HepG2 (cell line): ENCODE results near the gene RHEBL1. TPM values are rescaled to one million over a fixed set of nuclear protein-coding genes. Genes with fewer than 3 reads are reported as not detected.

Source experiments
- ZNF17 ChIP-seq: sonication (generic); formaldehyde crosslinking; IDR thresholded peaks from 2 replicates; pipeline ENCODE4 v1.5.0; 2020; ENCODE audit warnings: mild to moderate bottlenecking, missing genetic modification reagents
- ZNF781 ChIP-seq: sonication (generic); formaldehyde crosslinking; IDR thresholded peaks from 2 replicates; pipeline ENCODE4 v1.5.1; 2020; ENCODE audit warnings: borderline replicate concordance, mild to moderate bottlenecking, missing genetic modification reagents; ENCODE audit errors: not compliant biosample characterization
- polyA plus RNA-seq, 8 experiments: library from polyadenylated mRNA; depleted of rRNA in 3 of 8; stranded (reverse) in 7 of 8; unstranded in 1 of 8; fragments of >200 nt; fragmentation: Illumina TruSeq in 4 of 8; extraction: Trizol in 4 of 8; gene quantifications; 2 replicates each; pipeline versions ENCODE4 v1.2.1 to v1.2.3, GENCODE V29; 2011 to 2016; ENCODE audit warnings: low read depth in 4 of 8, missing spikeins in 1 of 8, mixed read lengths in 1 of 8; ENCODE audit not compliant: insufficient read depth in 1 of 8
- total RNA-seq, 5 experiments: library from RNA; depleted of rRNA; stranded (reverse); fragments of >200 nt; fragmentation: Illumina TruSeq; extraction: Trizol; gene quantifications; 2 replicates each; pipeline ENCODE4 v1.2.3, GENCODE V29; 2016; ENCODE audit warnings: low read depth in 1 of 5
- TF ChIP-seq, protein P1 (sequence below): sonication (generic); formaldehyde crosslinking; IDR thresholded peaks from 2 replicates; pipeline ENCODE4 v1.4.0; 2020; ENCODE audit warnings: low read depth, missing genetic modification reagents
- TF ChIP-seq, protein P2 (sequence below): conservative IDR thresholded peaks from 2 replicates; pipeline ENCODE4 v1.6.1; 2018; ENCODE audit warnings: missing genetic modification reagents
- TF ChIP-seq, protein P3 (sequence below): IDR thresholded peaks from 2 replicates; pipeline ENCODE4 v1.6.1; 2016; ENCODE audit warnings: low read depth, control low read depth

Gene RHEBL1
- total and polyA plus RNA-seq, 2 of the 13 experiments (the other 11 are each of a cell fraction or from before 2014, with no cell fraction given): 1.4 to 2.5 TPM

DNA sequence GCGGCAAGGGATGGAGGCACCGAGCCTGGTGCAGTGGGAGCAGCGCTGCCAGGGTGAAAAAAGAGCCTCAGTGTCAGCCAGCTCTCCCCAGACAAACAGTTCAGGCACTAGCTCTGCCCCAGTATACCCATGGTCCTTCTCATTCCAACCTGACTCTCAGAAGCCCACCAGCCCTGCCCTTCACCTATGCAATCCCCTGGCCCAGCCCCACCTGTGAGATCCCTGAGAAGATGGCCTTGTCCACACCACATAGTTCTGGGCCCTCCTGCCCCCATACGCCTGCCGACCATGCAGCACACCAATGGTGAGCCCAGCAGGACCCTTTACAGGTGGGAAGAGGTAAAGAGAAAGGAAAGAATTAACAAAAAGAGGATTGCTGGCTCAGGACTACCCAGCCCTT, 15.7 kb downstream of the RHEBL1 start (continued):
- TF ChIP-seq, protein P1, sequence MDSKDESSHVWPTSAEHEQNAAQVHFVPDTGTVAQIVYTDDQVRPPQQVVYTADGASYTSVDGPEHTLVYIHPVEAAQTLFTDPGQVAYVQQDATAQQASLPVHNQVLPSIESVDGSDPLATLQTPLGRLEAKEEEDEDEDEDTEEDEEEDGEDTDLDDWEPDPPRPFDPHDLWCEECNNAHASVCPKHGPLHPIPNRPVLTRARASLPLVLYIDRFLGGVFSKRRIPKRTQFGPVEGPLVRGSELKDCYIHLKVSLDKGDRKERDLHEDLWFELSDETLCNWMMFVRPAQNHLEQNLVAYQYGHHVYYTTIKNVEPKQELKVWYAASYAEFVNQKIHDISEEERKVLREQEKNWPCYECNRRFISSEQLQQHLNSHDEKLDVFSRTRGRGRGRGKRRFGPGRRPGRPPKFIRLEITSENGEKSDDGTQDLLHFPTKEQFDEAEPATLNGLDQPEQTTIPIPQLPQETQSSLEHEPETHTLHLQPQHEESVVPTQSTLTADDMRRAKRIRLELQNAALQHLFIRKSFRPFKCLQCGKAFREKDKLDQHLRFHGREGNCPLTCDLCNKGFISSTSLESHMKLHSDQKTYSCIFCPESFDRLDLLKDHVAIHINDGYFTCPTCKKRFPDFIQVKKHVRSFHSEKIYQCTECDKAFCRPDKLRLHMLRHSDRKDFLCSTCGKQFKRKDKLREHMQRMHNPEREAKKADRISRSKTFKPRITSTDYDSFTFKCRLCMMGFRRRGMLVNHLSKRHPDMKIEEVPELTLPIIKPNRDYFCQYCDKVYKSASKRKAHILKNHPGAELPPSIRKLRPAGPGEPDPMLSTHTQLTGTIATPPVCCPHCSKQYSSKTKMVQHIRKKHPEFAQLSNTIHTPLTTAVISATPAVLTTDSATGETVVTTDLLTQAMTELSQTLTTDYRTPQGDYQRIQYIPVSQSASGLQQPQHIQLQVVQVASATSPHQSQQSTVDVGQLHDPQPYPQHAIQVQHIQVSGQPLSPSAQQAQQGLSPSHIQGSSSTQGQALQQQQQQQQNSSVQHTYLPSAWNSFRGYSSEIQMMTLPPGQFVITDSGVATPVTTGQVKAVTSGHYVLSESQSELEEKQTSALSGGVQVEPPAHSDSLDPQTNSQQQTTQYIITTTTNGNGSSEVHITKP (CRISPR knock-in tag): no peak
- TF ChIP-seq, protein P2, sequence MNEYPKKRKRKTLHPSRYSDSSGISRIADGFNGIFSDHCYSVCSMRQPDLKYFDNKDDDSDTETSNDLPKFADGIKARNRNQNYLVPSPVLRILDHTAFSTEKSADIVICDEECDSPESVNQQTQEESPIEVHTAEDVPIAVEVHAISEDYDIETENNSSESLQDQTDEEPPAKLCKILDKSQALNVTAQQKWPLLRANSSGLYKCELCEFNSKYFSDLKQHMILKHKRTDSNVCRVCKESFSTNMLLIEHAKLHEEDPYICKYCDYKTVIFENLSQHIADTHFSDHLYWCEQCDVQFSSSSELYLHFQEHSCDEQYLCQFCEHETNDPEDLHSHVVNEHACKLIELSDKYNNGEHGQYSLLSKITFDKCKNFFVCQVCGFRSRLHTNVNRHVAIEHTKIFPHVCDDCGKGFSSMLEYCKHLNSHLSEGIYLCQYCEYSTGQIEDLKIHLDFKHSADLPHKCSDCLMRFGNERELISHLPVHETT (CRISPR knock-in tag): no peak
- no peak for TF ChIP-seq ZNF17 (CRISPR knock-in tag)
- no peak for TF ChIP-seq ZNF781 (CRISPR knock-in tag)
- TF ChIP-seq, protein P3, sequence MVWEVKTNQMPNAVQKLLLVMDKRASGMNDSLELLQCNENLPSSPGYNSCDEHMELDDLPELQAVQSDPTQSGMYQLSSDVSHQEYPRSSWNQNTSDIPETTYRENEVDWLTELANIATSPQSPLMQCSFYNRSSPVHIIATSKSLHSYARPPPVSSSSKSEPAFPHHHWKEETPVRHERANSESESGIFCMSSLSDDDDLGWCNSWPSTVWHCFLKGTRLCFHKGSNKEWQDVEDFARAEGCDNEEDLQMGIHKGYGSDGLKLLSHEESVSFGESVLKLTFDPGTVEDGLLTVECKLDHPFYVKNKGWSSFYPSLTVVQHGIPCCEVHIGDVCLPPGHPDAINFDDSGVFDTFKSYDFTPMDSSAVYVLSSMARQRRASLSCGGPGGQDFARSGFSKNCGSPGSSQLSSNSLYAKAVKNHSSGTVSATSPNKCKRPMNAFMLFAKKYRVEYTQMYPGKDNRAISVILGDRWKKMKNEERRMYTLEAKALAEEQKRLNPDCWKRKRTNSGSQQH (CRISPR knock-in tag): no peak
